HEK293T (cell line): ENCODE data around the gene FAM114A1.

Source experiments
- CTCF ChIA-PET: fragments of 350-600 bp; formaldehyde crosslinking; extraction: SDS; loops from one replicate; lab custom pipeline; 2021; ENCODE audit warnings: antibody characterized with exemption, inconsistent platforms; lab: Yijun Ruan, JAX
- POLR2A ChIA-PET: fragments of 350-600 bp; formaldehyde crosslinking; extraction: SDS; loops from one replicate; lab custom pipeline; 2020; ENCODE audit warnings: antibody characterized with exemption, inconsistent platforms; lab: Yijun Ruan, JAX
- DNase-seq: peaks from one replicate; pipeline ENCODE4 v3.0.0; 2012; ENCODE audit warnings: mixed read lengths; ENCODE audit errors: extremely low spot score
- ARNT ChIP-seq: fragments of 450-650 bp; IDR thresholded peaks from 2 replicates; pipeline ENCODE4 v1.6.1; 2017; ENCODE audit warnings: mild to moderate bottlenecking
- BHLHE40 ChIP-seq: fragments of 450-650 bp; IDR thresholded peaks from 2 replicates; pipeline ENCODE4 v1.6.1; 2016; ENCODE audit warnings: mild to moderate bottlenecking, moderate library complexity, borderline replicate concordance
- CTBP1 ChIP-seq: fragments of 450-650 bp; IDR thresholded peaks from 2 replicates; pipeline ENCODE4 v1.6.1; 2016; ENCODE audit warnings: borderline replicate concordance
- ELF4 ChIP-seq: fragments of 450-650 bp; IDR thresholded peaks from 2 replicates; pipeline ENCODE4 v1.6.1; 2017; ENCODE audit warnings: antibody characterized with exemption
- FOXA1 ChIP-seq: fragments of 450-650 bp; IDR thresholded peaks from 2 replicates; pipeline ENCODE4 v1.6.1; 2016; ENCODE audit warnings: mild to moderate bottlenecking
- FOXK2 ChIP-seq: fragments of 450-650 bp; IDR thresholded peaks from 2 replicates; pipeline ENCODE4 v1.6.1; 2016; ENCODE audit warnings: mild to moderate bottlenecking
- FOXM1 ChIP-seq: fragments of 450-650 bp; IDR thresholded peaks from 2 replicates; pipeline ENCODE4 v1.6.1; 2017; ENCODE audit warnings: mild to moderate bottlenecking, borderline replicate concordance
- HDGF ChIP-seq: fragments of 450-650 bp; IDR thresholded peaks from 2 replicates; pipeline ENCODE4 v1.6.1; 2017; ENCODE audit warnings: antibody characterized with exemption, borderline replicate concordance
- L3MBTL2 ChIP-seq: fragments of 450-650 bp; conservative IDR thresholded peaks from 2 replicates; pipeline ENCODE4 v1.6.1; 2016; ENCODE audit warnings: mild to moderate bottlenecking
- LEF1 ChIP-seq: fragments of 450-650 bp; IDR thresholded peaks from 2 replicates; pipeline ENCODE4 v1.6.1; 2017; ENCODE audit warnings: mild to moderate bottlenecking, borderline replicate concordance
- NFRKB ChIP-seq: fragments of 450-650 bp; IDR thresholded peaks from 2 replicates; pipeline ENCODE4 v1.6.1; 2016; ENCODE audit warnings: mild to moderate bottlenecking, moderate library complexity
- SP1 ChIP-seq: fragments of 450-650 bp; IDR thresholded peaks from 2 replicates; pipeline ENCODE4 v1.6.1; 2017
- SUZ12 ChIP-seq: fragments of 450-650 bp; IDR thresholded peaks from 2 replicates; pipeline ENCODE4 v1.6.1; 2016; ENCODE audit warnings: mild to moderate bottlenecking
- TARDBP ChIP-seq: fragments of 450-650 bp; IDR thresholded peaks from 2 replicates; pipeline ENCODE4 v1.6.1; 2016
- ZNF384 ChIP-seq: fragments of 450-650 bp; IDR thresholded peaks from 2 replicates; pipeline ENCODE4 v1.6.1; 2016
- TF ChIP-seq, protein P1 (sequence below): fragments of 450-650 bp; IDR thresholded peaks from 2 replicates; pipeline ENCODE4 v1.6.1; 2016

The FAM114A1 gene

GRCh38 chr4:38856524-38857337 lies 10.9 kb upstream of the FAM114A1 start, which contains the start of gene TLR6:
TSS of gene TLR6 (minus strand) at chr4:38856817. CDS start at chr4:38829473, 27,344 bp downstream.
- CTCF ChIA-PET: interaction anchor here (0.6 to 1.8 kb wide), 3 partner anchors 97 to 127 kb away, joined by 4 to 9 read pairs (median 5); no protein-coding TSS in a partner anchor
- TF ChIP-seq NFRKB (no peak), SUZ12 (no peak), L3MBTL2 (no peak), TARDBP (no peak), ZNF384 (no peak), FOXK2 (no peak), CTBP1 (no peak), ELF4 (no peak), FOXM1 (no peak), BHLHE40 (no peak)
- TF ChIP-seq, protein P1, sequence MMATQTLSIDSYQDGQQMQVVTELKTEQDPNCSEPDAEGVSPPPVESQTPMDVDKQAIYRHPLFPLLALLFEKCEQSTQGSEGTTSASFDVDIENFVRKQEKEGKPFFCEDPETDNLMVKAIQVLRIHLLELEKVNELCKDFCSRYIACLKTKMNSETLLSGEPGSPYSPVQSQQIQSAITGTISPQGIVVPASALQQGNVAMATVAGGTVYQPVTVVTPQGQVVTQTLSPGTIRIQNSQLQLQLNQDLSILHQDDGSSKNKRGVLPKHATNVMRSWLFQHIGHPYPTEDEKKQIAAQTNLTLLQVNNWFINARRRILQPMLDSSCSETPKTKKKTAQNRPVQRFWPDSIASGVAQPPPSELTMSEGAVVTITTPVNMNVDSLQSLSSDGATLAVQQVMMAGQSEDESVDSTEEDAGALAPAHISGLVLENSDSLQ: no peak
- POLR2A ChIA-PET: interaction anchor here (1.4 kb wide), 1 partner anchor 10 kb away, joined by 7 read pairs; the partner anchor contains the start of gene FAM114A1
- peak; percentile 26 for DNase-seq

DNA sequence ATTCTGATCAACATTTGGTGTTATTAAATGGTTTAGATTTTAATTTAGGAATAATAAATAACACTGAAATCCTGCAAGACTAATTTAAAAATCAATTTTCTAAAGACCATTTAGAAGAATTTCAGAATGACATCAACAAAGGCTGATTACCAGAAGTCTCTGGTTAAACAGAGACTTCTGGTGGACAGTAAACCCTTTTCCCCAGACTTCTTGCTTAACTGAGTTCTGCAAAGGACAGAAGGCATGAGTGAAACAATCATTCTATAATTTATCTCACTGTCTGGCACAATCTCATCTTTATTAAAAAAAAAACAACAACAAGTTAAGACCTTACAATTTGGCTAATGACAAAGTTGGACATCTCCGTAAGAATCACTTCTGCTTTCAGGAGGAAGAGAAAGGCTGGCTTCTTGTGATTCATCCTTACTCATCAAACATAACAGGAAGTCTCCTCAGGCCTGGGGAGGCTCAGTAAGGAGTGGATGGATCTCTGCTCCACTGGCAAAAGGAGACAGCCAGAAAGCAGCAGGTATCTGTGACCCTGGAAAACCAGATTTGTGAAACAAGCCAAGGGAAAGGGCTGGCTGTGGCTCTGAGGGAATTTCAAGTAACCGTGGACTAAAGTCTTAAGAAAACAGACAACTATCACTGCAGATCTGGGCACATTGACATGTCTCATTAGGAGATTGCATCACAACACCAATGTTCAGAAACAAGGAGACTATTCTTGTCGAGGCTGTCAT lies 10.1 kb upstream of the FAM114A1 start:
- TF ChIP-seq FOXK2 (no peak), TARDBP (no peak), SP1 (no peak), CTBP1 (no peak), ELF4 (no peak)
- DNase-seq: no peak
- POLR2A ChIA-PET: no interaction called here
- CTCF ChIA-PET: interaction anchor here (0.6 kb wide), 1 partner anchor 98 kb away, joined by 4 read pairs; no protein-coding TSS in a partner anchor

DNA sequence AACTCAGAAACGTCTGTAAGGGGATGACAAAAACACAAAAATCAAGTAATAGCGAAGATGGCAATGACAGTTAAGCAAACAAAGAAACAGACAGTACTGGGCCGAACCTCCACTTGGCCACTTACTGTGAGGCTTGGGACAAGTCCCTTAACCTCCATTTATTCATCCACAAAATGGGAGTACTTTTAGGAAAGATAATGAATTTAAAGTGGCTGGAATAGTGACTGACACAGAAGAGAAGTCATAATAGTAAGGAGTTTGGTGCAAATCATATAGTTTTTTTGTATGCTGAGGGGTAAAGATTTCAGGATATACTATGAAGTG lies 9.5 kb upstream of the FAM114A1 start:
- ChIA-PET CTCF (interaction anchor here (0.7 kb wide), 1 partner anchor 11 kb away, joined by 3 read pairs; no protein-coding TSS in a partner anchor), POLR2A (no interaction called here)
- no peak for DNase-seq

GRCh38 chr4:38859501-38859900 lies 8.1 kb upstream of the FAM114A1 start:
- CTCF ChIA-PET: interaction anchor here (1.9 to 3.0 kb wide), 2 partner anchors 77 to 100 kb away, joined by 7 to 21 read pairs; partner anchors contain the start of gene TLR10
- POLR2A ChIA-PET: no interaction called here
- DNase-seq: no peak
- TF ChIP-seq ZNF384 (no peak), SP1 (no peak)

More for the DNA sequence above, 9.5 kb upstream of the FAM114A1 start:
- TF ChIP-seq LEF1 (no peak), FOXA1 (no peak), HDGF (no peak), BHLHE40 (no peak), CTBP1 (no peak), FOXM1 (no peak), FOXK2 (no peak), NFRKB (no peak), L3MBTL2 (no peak), SUZ12 (no peak), ARNT (no peak), TARDBP (no peak), SP1 (no peak), ZNF384 (no peak)
- TF ChIP-seq, protein P1: no peak

- peak; percentile 39 for DNase-seq
Observed at GRCh38 chr4:38860788-38861424, 6.7 kb upstream of the FAM114A1 start.

GRCh38 chr4:38861791-38862190 lies 5.8 kb upstream of the FAM114A1 start:
- CTCF ChIA-PET: interaction anchor here (0.7 to 3.0 kb wide), 3 partner anchors 12 to 267 kb away, joined by 3 to 21 read pairs (median 11); no protein-coding TSS in a partner anchor
- POLR2A ChIA-PET: no interaction called here
- DNase-seq: no peak
- no peak for TF ChIP-seq BHLHE40
- no peak for TF ChIP-seq HDGF
- no peak for TF ChIP-seq CTBP1
- no peak for TF ChIP-seq TARDBP
- no peak for TF ChIP-seq ZNF384
- no peak for TF ChIP-seq NFRKB
- TF ChIP-seq SP1: no peak
- no peak for TF ChIP-seq FOXM1
- TF ChIP-seq FOXK2: no peak
- TF ChIP-seq ELF4: no peak
- TF ChIP-seq, protein P1: no peak
- no peak for TF ChIP-seq ARNT
- no peak for TF ChIP-seq FOXA1
- TF ChIP-seq L3MBTL2: no peak
- no peak for TF ChIP-seq SUZ12
- no peak for TF ChIP-seq LEF1

More at GRCh38 chr4:38860788-38861424, 6.7 kb upstream of the FAM114A1 start:
- TF ChIP-seq ARNT: no peak
- CTCF ChIA-PET: interaction anchor here (0.6 to 3.0 kb wide), 16 partner anchors 10 to 1016 kb away, joined by 3 to 21 read pairs (median 4); partner anchors contain the start of gene TLR10
- POLR2A ChIA-PET: no interaction called here
